ENCODE data around the gene SURF6. TPM values are rescaled to one million over a fixed set of nuclear protein-coding genes. Genes with fewer than 3 reads are reported as not detected.

Gene SURF6
- total RNA-seq, 3 donors from 2014 or later (not counting 1 experiment from before 2014, with no cell fraction given): 13.8 to 23.5 (median 21.3) TPM

GRCh38 chr9:133375724-133376654, 40.0 kb upstream of the SURF6 start, which contains the start of the genes STKLD1 and SURF4:
Gene STKLD1 (plus strand): TSS chr9:133376366. CDS start chr9:133376474, 108 bp downstream.
Gene SURF4 (minus strand): TSS chr9:133376060. CDS start chr9:133375969, 91 bp downstream.
- TF ChIP-seq, protein P1, sequence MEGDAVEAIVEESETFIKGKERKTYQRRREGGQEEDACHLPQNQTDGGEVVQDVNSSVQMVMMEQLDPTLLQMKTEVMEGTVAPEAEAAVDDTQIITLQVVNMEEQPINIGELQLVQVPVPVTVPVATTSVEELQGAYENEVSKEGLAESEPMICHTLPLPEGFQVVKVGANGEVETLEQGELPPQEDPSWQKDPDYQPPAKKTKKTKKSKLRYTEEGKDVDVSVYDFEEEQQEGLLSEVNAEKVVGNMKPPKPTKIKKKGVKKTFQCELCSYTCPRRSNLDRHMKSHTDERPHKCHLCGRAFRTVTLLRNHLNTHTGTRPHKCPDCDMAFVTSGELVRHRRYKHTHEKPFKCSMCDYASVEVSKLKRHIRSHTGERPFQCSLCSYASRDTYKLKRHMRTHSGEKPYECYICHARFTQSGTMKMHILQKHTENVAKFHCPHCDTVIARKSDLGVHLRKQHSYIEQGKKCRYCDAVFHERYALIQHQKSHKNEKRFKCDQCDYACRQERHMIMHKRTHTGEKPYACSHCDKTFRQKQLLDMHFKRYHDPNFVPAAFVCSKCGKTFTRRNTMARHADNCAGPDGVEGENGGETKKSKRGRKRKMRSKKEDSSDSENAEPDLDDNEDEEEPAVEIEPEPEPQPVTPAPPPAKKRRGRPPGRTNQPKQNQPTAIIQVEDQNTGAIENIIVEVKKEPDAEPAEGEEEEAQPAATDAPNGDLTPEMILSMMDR (IDR thresholded peaks at IDR 0.05): no peak
- H3K9me3 Mint-ChIP-seq: no peaks in the 10 kb centered on the region
- intact Hi-C loops (cut with micrococcal nuclease): loop anchor here (1.0 to 10.0 kb wide), 3 partner anchors 28 to 191 kb away; partner anchors contain the start of genes MED22, RPL7A and SURF6
- H3K36me3 Mint-ChIP-seq: no peaks in the 10 kb centered on the region
- Histone ChIP-seq H3K27ac (ENCODE audit: low read length) (peak within 1 kb of the TSS; percentile 75), H3K36me3 (ENCODE audit: control insufficient read depth, insufficient read depth, low read length) (peaks cover 5% of the 10 kb centered on the region), H3K4me1 (ENCODE audit: control insufficient read depth, insufficient read depth, low read length) (peaks cover 47% of the 10 kb centered on the region), H3K9me3 (ENCODE audit: control insufficient read depth, insufficient read depth, low read length) (no peaks in the 10 kb centered on the region), H3K4me3 (ENCODE audit: low read length) (peak within 1 kb of the TSS; percentile 72), H3K27me3 (ENCODE audit: control insufficient read depth, insufficient read depth, low read length) (no peaks in the 10 kb centered on the region)
- H3K27me3 Mint-ChIP-seq (ENCODE audit: low read depth in 2 of 2): no peaks in the 10 kb centered on the region
- under 1% methylated on average over 120 of the region's 120 CpGs for WGBS (ENCODE audit: insufficient coverage)
- H3K4me3 Mint-ChIP-seq: peak within 1 kb of the TSS; percentile 96
- peak; percentile 84 to 95 (median 91) for ATAC-seq
- peak; percentile 95 to 96 for DNase-seq
- H3K4me1 Mint-ChIP-seq: peaks cover 28 to 34% of the 10 kb centered on the region in 2 donors
- peak within 1 kb of the TSS; percentile 95 to 96 for H3K27ac Mint-ChIP-seq

DNA sequence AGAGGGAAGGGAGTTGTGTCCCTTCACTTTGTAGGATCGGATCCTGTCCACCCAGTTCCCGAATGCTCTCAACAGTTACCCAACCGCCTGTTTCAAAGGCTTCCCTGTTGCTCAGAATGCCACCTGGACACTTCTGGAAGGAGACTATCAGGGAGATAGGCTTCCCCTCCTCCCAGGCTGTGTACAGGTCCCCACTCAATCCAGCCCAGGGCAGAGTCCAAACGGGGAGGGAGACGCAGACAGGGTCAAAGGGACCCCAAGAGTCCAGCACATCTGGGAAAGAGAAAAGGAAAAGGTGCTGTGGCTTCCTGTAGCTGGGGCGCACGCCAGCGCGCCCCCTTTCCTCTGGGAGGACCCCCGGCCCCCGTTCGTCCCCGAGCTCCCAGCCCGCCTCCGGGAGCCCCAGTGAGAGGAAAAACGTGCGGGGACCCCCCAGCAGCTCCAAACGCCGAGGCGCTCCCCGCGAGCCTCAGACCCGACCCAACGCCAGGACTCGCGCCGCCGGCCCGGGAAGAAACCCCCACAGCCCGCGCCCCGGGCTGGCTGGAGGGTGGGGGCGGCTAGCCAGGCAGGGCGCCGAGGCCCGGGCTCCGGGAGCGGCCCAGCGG, 39.2 kb upstream of the SURF6 start:
- peak overlapping the region; percentile 96 for H3K4me3 Mint-ChIP-seq
- no peaks in the 10 kb centered on the region for H3K9me3 Mint-ChIP-seq
- intact Hi-C loops (cut with micrococcal nuclease): loop anchor here (10.0 kb wide), 1 partner anchor 190 kb away; no protein-coding TSS in a partner anchor
- Histone ChIP-seq H3K27me3 (ENCODE audit: control insufficient read depth, insufficient read depth, low read length) (no peaks in the 10 kb centered on the region), H3K36me3 (ENCODE audit: control insufficient read depth, insufficient read depth, low read length) (peaks cover 8% of the 10 kb centered on the region), H3K4me1 (ENCODE audit: control insufficient read depth, insufficient read depth, low read length) (peaks cover 55% of the 10 kb centered on the region), H3K27ac (ENCODE audit: low read length) (peak overlapping the region; percentile 75), H3K4me3 (ENCODE audit: low read length) (peak overlapping the region; percentile 72), H3K9me3 (ENCODE audit: control insufficient read depth, insufficient read depth, low read length) (no peaks in the 10 kb centered on the region)
- no peaks in the 10 kb centered on the region for H3K36me3 Mint-ChIP-seq
- WGBS (ENCODE audit: insufficient coverage): under 1% methylated on average over 39 of the region's 39 CpGs
- peak in 1 of 3 donors; percentile 2 for ATAC-seq
- peak overlapping the region; percentile 95 to 96 for H3K27ac Mint-ChIP-seq
- no peaks in the 10 kb centered on the region for H3K27me3 Mint-ChIP-seq (ENCODE audit: low read depth in 2 of 2)
- H3K4me1 Mint-ChIP-seq: peaks cover 35 to 42% of the 10 kb centered on the region in 2 donors
- TF ChIP-seq, protein P1 (IDR thresholded peaks at IDR 0.05): no peak
- peak in 1 of 2 donors; percentile 38 for DNase-seq

DNA sequence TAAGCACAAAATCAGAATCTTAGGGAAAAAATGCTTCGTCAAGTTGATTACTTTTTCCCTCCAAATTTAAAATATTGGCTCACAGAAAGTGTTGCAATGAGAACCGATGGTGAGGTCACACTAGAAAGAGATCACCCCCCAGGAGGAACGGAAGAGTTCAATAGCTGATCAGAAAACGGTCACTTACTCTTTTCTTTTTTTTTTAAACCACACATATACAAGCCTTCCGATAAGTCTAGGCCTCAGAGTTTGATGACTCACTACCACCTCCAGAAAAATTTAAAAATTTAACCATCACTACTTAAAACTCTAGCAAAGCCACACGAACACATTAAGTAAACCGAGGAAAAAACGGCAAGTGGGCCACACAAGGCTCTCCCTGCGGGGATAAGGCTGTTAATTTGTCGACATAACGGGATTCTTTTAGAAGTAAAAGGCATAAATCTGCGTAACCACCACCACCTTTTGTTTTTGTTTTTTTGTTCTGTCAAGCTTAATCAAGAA, 38.7 kb upstream of the SURF6 start:
- H3K27ac Mint-ChIP-seq: peak overlapping the region; percentile 95 to 96
- no peaks in the 10 kb centered on the region for H3K27me3 Mint-ChIP-seq (ENCODE audit: low read depth in 2 of 2)
- Histone ChIP-seq H3K9me3 (ENCODE audit: control insufficient read depth, insufficient read depth, low read length) (no peaks in the 10 kb centered on the region), H3K27me3 (ENCODE audit: control insufficient read depth, insufficient read depth, low read length) (no peaks in the 10 kb centered on the region), H3K27ac (ENCODE audit: low read length) (peak overlapping the region; percentile 75), H3K36me3 (ENCODE audit: control insufficient read depth, insufficient read depth, low read length) (peaks cover 12% of the 10 kb centered on the region), H3K4me1 (ENCODE audit: control insufficient read depth, insufficient read depth, low read length) (peaks cover 60% of the 10 kb centered on the region), H3K4me3 (ENCODE audit: low read length) (peak overlapping the region; percentile 72)
- TF ChIP-seq, protein P1 (IDR thresholded peaks at IDR 0.05): no peak
- intact Hi-C loops (cut with micrococcal nuclease): loop anchor here (10.0 kb wide), 1 partner anchor 190 kb away; no protein-coding TSS in a partner anchor
- no peaks in the 10 kb centered on the region for H3K36me3 Mint-ChIP-seq
- WGBS (ENCODE audit: insufficient coverage): 15% methylated on average over 11 of the region's 12 CpGs
- peaks cover 41 to 47% of the 10 kb centered on the region in 2 donors for H3K4me1 Mint-ChIP-seq
- ATAC-seq (peak in 1 of 3 donors; percentile 24), DNase-seq (peak in 1 of 2 donors; percentile 67)
- no peaks in the 10 kb centered on the region for H3K9me3 Mint-ChIP-seq
- H3K4me3 Mint-ChIP-seq: peak overlapping the region; percentile 96
